ENCODE results near the gene PAQR5.

PAQR5 gene

GRCh38 chr15:69302929-69303328, 4.2 kb downstream of the PAQR5 start:
- no peak for DNase-seq (ENCODE audit: low read depth)
- H3K4me3 ChIP-seq (ENCODE audit: low read length), result no peak overlapping the region
- no peak for TF ChIP-seq CTCF (conservative IDR thresholded peaks at IDR 0.05; ENCODE audit: low read length)

- peak; percentile 34 for DNase-seq (ENCODE audit: low read depth)
- no peak overlapping the region for H3K4me3 ChIP-seq (ENCODE audit: low read length)
- peak; percentile 13 for TF ChIP-seq CTCF (conservative IDR thresholded peaks at IDR 0.05; ENCODE audit: low read length)
Observed at GRCh38 chr15:69303337-69304181, 4.8 kb downstream of the PAQR5 start.

- no peak overlapping the region for H3K4me3 ChIP-seq (ENCODE audit: low read length)
- TF ChIP-seq CTCF (conservative IDR thresholded peaks at IDR 0.05; ENCODE audit: low read length), result no peak
- DNase-seq (ENCODE audit: low read depth), result peak; percentile 87
Observed at GRCh38 chr15:69304182-69304545, 5.5 kb downstream of the PAQR5 start.

GRCh38 chr15:69305204-69305931, 6.7 kb downstream of the PAQR5 start:
- DNase-seq (ENCODE audit: low read depth), result peak; percentile 94

GRCh38 chr15:69305933-69306568, 7.3 kb downstream of the PAQR5 start:
- H3K4me3 ChIP-seq (ENCODE audit: low read length), result no peak overlapping the region
- DNase-seq (ENCODE audit: low read depth), result no peak
- no peak for TF ChIP-seq CTCF (conservative IDR thresholded peaks at IDR 0.05; ENCODE audit: low read length)

More at GRCh38 chr15:69305204-69305931, 6.7 kb downstream of the PAQR5 start:
- TF ChIP-seq CTCF (conservative IDR thresholded peaks at IDR 0.05; ENCODE audit: low read length), result no peak
- H3K4me3 ChIP-seq (ENCODE audit: low read length), result no peak overlapping the region

- no peak for TF ChIP-seq CTCF (conservative IDR thresholded peaks at IDR 0.05; ENCODE audit: low read length)
- no peak overlapping the region for H3K4me3 ChIP-seq (ENCODE audit: low read length)
- no peak for DNase-seq (ENCODE audit: low read depth)
Observed at GRCh38 chr15:69307939-69308338, 9.2 kb downstream of the PAQR5 start.
